ENCODE measurements around the gene DCAF17.

DNA sequence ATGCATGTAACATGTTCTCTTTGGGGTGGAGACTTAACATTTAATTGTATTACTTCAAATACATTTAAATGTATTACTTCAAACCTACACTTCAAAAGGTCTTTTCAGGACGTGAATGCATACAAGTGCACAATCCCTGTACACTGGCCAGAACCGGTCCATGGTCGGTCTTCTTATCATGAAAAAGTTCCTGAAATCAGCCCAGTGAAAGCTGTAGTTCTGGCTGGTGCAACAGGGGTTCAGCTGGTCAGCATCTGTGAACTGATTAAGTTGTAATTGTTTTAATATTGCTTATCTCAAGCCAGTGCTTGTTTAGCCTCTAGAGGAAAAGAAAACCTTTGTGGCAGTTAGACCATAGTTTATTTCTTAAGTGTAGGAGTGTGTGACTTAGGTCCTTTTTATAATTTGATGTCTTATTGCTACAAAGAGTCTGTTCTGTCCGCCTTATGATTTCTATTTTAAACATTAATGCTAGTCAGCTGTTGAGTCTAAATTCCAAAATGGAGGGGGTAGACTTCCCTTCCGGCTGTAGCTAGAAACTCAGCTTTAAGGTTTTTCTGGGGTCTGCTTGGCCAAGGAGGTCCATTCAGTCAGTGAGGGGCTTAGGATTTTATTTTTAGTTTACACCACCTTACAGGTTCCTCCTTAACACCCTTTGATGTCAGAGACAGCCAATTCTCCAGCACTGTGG is 87.5 kb downstream of the DCAF17 start:
- TF ChIP-seq, protein P1, sequence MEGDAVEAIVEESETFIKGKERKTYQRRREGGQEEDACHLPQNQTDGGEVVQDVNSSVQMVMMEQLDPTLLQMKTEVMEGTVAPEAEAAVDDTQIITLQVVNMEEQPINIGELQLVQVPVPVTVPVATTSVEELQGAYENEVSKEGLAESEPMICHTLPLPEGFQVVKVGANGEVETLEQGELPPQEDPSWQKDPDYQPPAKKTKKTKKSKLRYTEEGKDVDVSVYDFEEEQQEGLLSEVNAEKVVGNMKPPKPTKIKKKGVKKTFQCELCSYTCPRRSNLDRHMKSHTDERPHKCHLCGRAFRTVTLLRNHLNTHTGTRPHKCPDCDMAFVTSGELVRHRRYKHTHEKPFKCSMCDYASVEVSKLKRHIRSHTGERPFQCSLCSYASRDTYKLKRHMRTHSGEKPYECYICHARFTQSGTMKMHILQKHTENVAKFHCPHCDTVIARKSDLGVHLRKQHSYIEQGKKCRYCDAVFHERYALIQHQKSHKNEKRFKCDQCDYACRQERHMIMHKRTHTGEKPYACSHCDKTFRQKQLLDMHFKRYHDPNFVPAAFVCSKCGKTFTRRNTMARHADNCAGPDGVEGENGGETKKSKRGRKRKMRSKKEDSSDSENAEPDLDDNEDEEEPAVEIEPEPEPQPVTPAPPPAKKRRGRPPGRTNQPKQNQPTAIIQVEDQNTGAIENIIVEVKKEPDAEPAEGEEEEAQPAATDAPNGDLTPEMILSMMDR (IDR thresholded peaks at IDR 0.05) = no peak
- TF ChIP-seq POLR2A (IDR thresholded peaks at IDR 0.05) (no peak), POLR2AphosphoS5 (IDR thresholded peaks at IDR 0.05) (no peak)

All from prostate gland (tissue), 2 donors.